Sigmoid colon (tissue), 7 donors: ENCODE data around the gene UNC119. TPM values are rescaled to one million over a fixed set of nuclear protein-coding genes. Genes with fewer than 3 reads are reported as not detected.

Experiments
- DNase-seq: peaks from one replicate; pipeline ENCODE4 v3.0.0-alpha.2; 2019
- H3K27ac ChIP-seq, 4 donors: fragments of 200-600 bp; sonication (generic); one replicate each; pipeline ENCODE4 v1.5.1; 2016 to 2019; ENCODE audit warnings: mild to moderate bottlenecking in 1 of 4
- H3K27me3 ChIP-seq, 3 donors: fragments of 200-600 bp; sonication (generic); one replicate each; pipeline ENCODE4 v1.5.1; 2019; ENCODE audit warnings: mild to moderate bottlenecking in 1 of 3
- H3K36me3 ChIP-seq, 4 donors: fragments of 200-600 bp; sonication (generic); one replicate each; pipeline ENCODE4 v1.5.1; 2016 to 2019
- H3K4me1 ChIP-seq, 4 donors: fragments of 200-600 bp; sonication (generic); one replicate each; pipeline ENCODE4 v1.5.1; 2017 to 2019
- H3K4me3 ChIP-seq, 4 donors: fragments of 200-600 bp; sonication (generic); one replicate each; pipeline ENCODE4 v1.5.1; 2017 to 2019; ENCODE audit warnings: mild to moderate bottlenecking in 2 of 4, moderate library complexity in 1 of 4
- H3K9me3 ChIP-seq, 4 donors: fragments of 200-600 bp in 3 of 4; sonication (generic) in 3 of 4; one replicate each; pipeline versions ENCODE4 v1.5.1 to v1.6.1; 2013 to 2019
- EP300 ChIP-seq, 4 donors: sonication (generic); formaldehyde crosslinking; IDR thresholded peaks; one replicate each; pipeline ENCODE4 v1.6.1; 2017; ENCODE audit warnings: antibody characterized with exemption in 4 of 4
- POLR2A ChIP-seq, 2 donors: fragments of 450-650 bp; IDR thresholded peaks; one replicate each; pipeline ENCODE4 v1.6.1; 2016; ENCODE audit warnings: antibody characterized with exemption in 2 of 2, mild to moderate bottlenecking in 2 of 2, moderate library complexity in 2 of 2
- POLR2AphosphoS5 ChIP-seq, 4 donors: sonication (generic); formaldehyde crosslinking; IDR thresholded peaks; one replicate each; pipeline ENCODE4 v1.6.1; 2017; ENCODE audit warnings: antibody characterized with exemption in 4 of 4
- WGBS, 2 donors: extraction: QIAGEN DNeasy Blood & Tissue Kit; methylation state at CpG; one replicate each; pipeline ENCODE4 v1.1.7; 2013; 5-methylcytosine and 5-hydroxymethylcytosine counted together
- intact Hi-C: fragments of 100-400 bp; cut with DNase I; formaldehyde crosslinking; loops from one replicate; pipeline ENCODE4 v1.15.1; 2023
- polyA plus RNA-seq, 3 donors: library from polyadenylated mRNA; stranded (reverse); fragments of 200-250 nt; gene quantifications; one replicate each; pipeline ENCODE4 v1.2.3, GENCODE V29; 2013
- total RNA-seq, 4 donors: library from RNA; depleted of rRNA; stranded (reverse); fragments of >200 nt; gene quantifications; one replicate each; pipeline ENCODE4 v1.1.0, GENCODE V29; 2016
- TF ChIP-seq, protein P1 (sequence below), 4 experiments: fragments of 450-650 bp in 3 of 4; fragments of 200-600 bp in 1 of 4; IDR thresholded peaks; one replicate each; pipeline ENCODE4 v1.5.1; 2016 to 2019; ENCODE audit warnings: antibody characterized with exemption in 4 of 4, mild to moderate bottlenecking in 3 of 4, moderate library complexity in 2 of 4
- donor health status: healthy with polysubstance abuse.
- donor health status: Bipolar disorder and iron deficiency.
- donor health status: healthy.

The UNC119 gene
- total and polyA plus RNA-seq, 7 donors, result 20.7 to 35.8 (median 24.3) TPM

GRCh38 chr17:28573521-28573920 lies 21.1 kb upstream of the UNC119 start:
- DNase-seq, result no peak
- no peaks in the 10 kb centered on the region for H3K9me3 ChIP-seq
- H3K36me3 ChIP-seq, result no peaks in the 10 kb centered on the region
- TF ChIP-seq EP300 (IDR thresholded peaks at IDR 0.05) (no peak), POLR2AphosphoS5 (IDR thresholded peaks at IDR 0.05) (no peak), POLR2A (IDR thresholded peaks at IDR 0.05) (no peak)
- TF ChIP-seq, protein P1, sequence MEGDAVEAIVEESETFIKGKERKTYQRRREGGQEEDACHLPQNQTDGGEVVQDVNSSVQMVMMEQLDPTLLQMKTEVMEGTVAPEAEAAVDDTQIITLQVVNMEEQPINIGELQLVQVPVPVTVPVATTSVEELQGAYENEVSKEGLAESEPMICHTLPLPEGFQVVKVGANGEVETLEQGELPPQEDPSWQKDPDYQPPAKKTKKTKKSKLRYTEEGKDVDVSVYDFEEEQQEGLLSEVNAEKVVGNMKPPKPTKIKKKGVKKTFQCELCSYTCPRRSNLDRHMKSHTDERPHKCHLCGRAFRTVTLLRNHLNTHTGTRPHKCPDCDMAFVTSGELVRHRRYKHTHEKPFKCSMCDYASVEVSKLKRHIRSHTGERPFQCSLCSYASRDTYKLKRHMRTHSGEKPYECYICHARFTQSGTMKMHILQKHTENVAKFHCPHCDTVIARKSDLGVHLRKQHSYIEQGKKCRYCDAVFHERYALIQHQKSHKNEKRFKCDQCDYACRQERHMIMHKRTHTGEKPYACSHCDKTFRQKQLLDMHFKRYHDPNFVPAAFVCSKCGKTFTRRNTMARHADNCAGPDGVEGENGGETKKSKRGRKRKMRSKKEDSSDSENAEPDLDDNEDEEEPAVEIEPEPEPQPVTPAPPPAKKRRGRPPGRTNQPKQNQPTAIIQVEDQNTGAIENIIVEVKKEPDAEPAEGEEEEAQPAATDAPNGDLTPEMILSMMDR (IDR thresholded peaks at IDR 0.05), result no peak
- intact Hi-C loops, result no loop called here
- 94 to 97% methylated on average over 9 of the region's 9 CpGs for WGBS, 2 donors
- no peak overlapping the region for H3K4me3 ChIP-seq
- no peaks in the 10 kb centered on the region for H3K27me3 ChIP-seq
- H3K27ac ChIP-seq, result no peak overlapping the region
- H3K4me1 ChIP-seq, result peaks cover 0 to 32% (median 27%) of the 10 kb centered on the region in 4 donors

GRCh38 chr17:28573040-28573380 lies 20.6 kb upstream of the UNC119 start:
- intact Hi-C loops, result no loop called here
- TF ChIP-seq EP300 (IDR thresholded peaks at IDR 0.05) (no peak), POLR2AphosphoS5 (IDR thresholded peaks at IDR 0.05) (no peak), POLR2A (IDR thresholded peaks at IDR 0.05) (no peak)
- TF ChIP-seq, protein P1 (IDR thresholded peaks at IDR 0.05), result no peak
- Histone ChIP-seq H3K27ac (no peak overlapping the region), H3K4me1 (peaks cover 0 to 32% (median 27%) of the 10 kb centered on the region in 4 donors), H3K27me3 (no peaks in the 10 kb centered on the region), H3K9me3 (no peaks in the 10 kb centered on the region), H3K36me3 (no peaks in the 10 kb centered on the region), H3K4me3 (no peak overlapping the region)
- DNase-seq, result no peak

DNA sequence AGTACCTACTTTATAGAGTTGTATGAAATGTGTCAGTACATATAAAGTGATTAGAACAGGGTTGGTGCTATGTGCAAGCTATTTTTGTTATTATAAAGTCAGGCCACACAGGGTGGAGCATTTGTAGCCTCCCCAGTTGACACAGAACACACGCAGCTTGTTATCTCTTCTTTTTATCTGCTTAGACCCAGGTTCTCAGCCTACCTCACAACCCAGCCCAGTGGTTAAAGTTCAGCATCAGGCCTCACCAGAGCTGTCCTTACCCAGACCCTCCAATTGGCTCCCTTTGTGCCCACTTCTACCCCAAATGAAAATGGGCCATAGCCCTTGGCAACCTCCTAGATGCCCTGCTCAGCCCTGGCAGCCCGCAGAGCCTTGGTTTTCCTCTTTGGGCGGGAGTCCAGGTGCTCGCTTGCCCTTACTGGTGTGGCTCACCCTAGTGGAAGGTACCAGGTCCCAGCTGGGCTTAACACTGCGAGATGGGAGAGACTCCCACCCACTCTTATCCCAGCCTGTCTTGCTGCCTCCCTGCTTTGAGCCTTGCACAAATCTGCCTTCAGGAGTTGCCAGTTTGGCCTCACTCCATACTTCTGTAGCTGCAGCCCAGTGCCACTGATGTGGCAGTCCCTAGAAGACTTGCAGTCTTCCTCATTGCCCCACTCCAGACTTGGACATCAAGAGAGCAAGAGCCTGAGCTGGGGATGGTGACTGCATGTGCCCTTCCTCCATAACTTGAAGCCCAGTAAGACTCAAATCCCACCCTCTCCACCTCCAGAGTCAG lies 20.0 kb upstream of the UNC119 start:
- 41 to 80% methylated on average over 5 of the region's 5 CpGs for WGBS, 2 donors
- H3K4me1 ChIP-seq, result peaks cover 0 to 32% (median 27%) of the 10 kb centered on the region in 4 donors
- intact Hi-C loops, result no loop called here
- DNase-seq, result no peak
- TF ChIP-seq POLR2A (IDR thresholded peaks at IDR 0.05) (no peak), POLR2AphosphoS5 (IDR thresholded peaks at IDR 0.05) (no peak)
- TF ChIP-seq, protein P1 (IDR thresholded peaks at IDR 0.05), result no peak
- peaks cover 0 to 2% (median 0%) of the 10 kb centered on the region in 4 donors for H3K36me3 ChIP-seq
- H3K9me3 ChIP-seq, result no peaks in the 10 kb centered on the region
- H3K27ac ChIP-seq, result peak overlapping the region; percentile 72 to 85 (median 83)
- no peaks in the 10 kb centered on the region for H3K27me3 ChIP-seq
- H3K4me3 ChIP-seq, result peak overlapping the region in 3 of 4 donors; percentile 94 to 98 (median 97)

DNA sequence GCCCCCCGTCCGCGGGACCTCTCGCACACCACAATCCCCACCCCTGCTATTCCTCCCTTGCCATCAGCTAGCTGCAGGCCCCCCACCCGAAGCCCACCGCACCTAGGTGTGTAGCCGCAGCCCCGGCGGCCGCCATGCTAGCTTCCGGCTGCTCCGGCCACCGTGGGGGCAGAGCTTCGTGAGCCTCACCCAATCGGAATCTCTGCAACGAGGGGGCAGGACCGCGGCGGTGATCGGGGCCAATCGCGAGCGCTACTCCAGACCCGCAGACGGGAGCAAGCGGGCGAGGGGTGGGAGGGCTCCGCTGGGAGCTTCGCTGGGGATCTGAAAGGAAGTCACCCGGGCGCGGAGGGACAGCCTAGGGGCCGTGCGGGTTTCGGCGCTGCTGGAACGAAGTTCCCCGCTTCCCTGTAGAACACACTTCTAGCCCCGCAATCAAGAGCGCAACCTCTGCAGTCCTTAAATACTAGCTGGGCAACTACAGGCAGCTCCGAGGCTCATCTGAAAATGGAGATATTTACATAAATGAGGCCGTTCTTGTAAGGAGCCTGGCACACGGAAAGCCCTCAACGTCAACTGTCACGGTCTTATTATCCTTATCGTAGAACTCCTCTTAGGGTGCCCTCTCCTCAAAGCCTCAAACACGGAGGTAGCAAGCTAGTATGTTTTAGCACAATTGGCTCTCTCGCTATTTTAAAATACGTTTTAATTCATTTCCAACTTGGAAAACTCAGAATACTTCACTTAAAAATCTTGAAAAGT lies 19.1 kb upstream of the UNC119 start, which contains the start of gene PIGS:
TSS of gene PIGS (minus strand) at position 164 of the 762 bp plus-strand sequence. CDS start at position 136, 28 bp downstream.
- intact Hi-C loops, result loop anchor here (2.0 kb wide), 1 partner anchor 27 kb away; the partner anchor contains the start of gene SPAG5
- DNase-seq, result peak; percentile 97
- WGBS, 2 donors, result 1% methylated on average over 49 of the region's 49 CpGs
- H3K36me3 ChIP-seq, result peaks cover 0 to 11% (median 0%) of the 10 kb centered on the region in 4 donors
- peaks cover 0 to 24% (median 20%) of the 10 kb centered on the region in 4 donors for H3K4me1 ChIP-seq
- TF ChIP-seq, protein P1 (IDR thresholded peaks at IDR 0.05), result no peak
- TF ChIP-seq EP300 (IDR thresholded peaks at IDR 0.05), result no peak
- TF ChIP-seq POLR2A (IDR thresholded peaks at IDR 0.05), result peak; percentile 69 to 81
- TF ChIP-seq POLR2AphosphoS5 (IDR thresholded peaks at IDR 0.05), result peak; percentile 74 to 93 (median 90)
- peak within 1 kb of the TSS; percentile 72 to 85 (median 83) for H3K27ac ChIP-seq
- H3K9me3 ChIP-seq, result no peaks in the 10 kb centered on the region
- peak within 1 kb of the TSS; percentile 94 to 98 (median 96) for H3K4me3 ChIP-seq
- no peaks in the 10 kb centered on the region for H3K27me3 ChIP-seq
